Measurements from ENCODE around the gene PTPRM. TPM values are rescaled to one million over a fixed set of nuclear protein-coding genes. Genes with fewer than 3 reads are reported as not detected.

The PTPRM gene
- total RNA-seq, 1 experiment from 2014 or later: 6.2 TPM

DNA sequence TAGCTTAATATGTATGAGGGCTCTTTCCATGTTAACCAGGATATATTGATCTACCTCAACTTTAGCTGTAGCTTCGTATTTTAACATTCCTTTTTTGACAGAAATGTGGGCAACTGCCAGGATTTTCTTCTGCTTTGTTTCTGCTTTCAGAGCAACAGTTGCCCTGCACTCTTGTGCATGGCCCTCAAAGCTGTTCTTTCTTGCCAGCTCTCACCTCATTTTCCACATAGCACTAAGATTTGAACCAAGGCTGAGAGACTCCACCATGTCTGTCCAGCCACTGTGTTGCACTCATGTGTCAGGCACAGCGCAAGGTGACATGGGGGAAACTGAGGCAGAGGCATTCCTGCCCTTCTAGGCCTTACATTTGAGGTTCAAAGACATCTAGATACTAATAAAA lies 619.3 kb downstream of the PTPRM start:
- Histone ChIP-seq H3K4ac (ENCODE audit: low read depth, low read length) (no peak overlapping the region), H3K79me2 (ENCODE audit: insufficient read depth, low read length) (no peaks in the 10 kb centered on the region), H3K79me1 (ENCODE audit: insufficient read depth, low read depth, low read length, poor library complexity, severe bottlenecking) (no peaks in the 10 kb centered on the region), H2AK5ac (ENCODE audit: insufficient read length, low read length) (no peak overlapping the region), H3K27me3 (ENCODE audit: insufficient read depth, low read length) (no peaks in the 10 kb centered on the region), H2BK120ac (ENCODE audit: low read depth, low read length, poor library complexity, severe bottlenecking) (no peak overlapping the region), H4K8ac (replicated peaks; ENCODE audit: insufficient read length, low read depth, low read length) (no peak overlapping the region), H4K20me1 (ENCODE audit: control insufficient read depth, insufficient read depth, insufficient read length) (no peaks in the 10 kb centered on the region), H3K18ac (ENCODE audit: insufficient read length, low read depth, low read length) (no peak overlapping the region), H2AFZ (ENCODE audit: low read length) (no peak overlapping the region), H3K14ac (ENCODE audit: insufficient read depth, low read length) (no peak overlapping the region), H3T11ph (ENCODE audit: low read length) (no peak overlapping the region), H3K4me1 (ENCODE audit: insufficient read depth, low read length) (no peaks in the 10 kb centered on the region), H2BK15ac (ENCODE audit: low read depth, low read length) (no peak overlapping the region), H2BK12ac (ENCODE audit: insufficient read length, low read depth, low read length) (no peak overlapping the region), H3K23ac (ENCODE audit: insufficient read length, low read depth, low read length) (no peak overlapping the region), H3K23me2 (ENCODE audit: insufficient read length, low read depth, low read length, poor library complexity, severe bottlenecking) (no peaks in the 10 kb centered on the region), H3K56ac (ENCODE audit: insufficient read length, low read depth, low read length) (no peak overlapping the region), H2BK5ac (ENCODE audit: insufficient read length, low read length) (no peak overlapping the region), H3K9ac (ENCODE audit: extremely low read depth, insufficient read length, low read length) (no peak overlapping the region), H4K91ac (ENCODE audit: insufficient read length, low read depth, low read length) (no peak overlapping the region), H4K5ac (ENCODE audit: insufficient read length, low read depth, low read length) (no peak overlapping the region), H2BK20ac (ENCODE audit: low read depth, low read length, poor library complexity, severe bottlenecking) (no peak overlapping the region), H3K9me3 (ENCODE audit: control insufficient read depth, low read depth, low read length) (no peaks in the 10 kb centered on the region), H3K4me2 (ENCODE audit: insufficient read depth, insufficient read length, low read length) (no peak overlapping the region), H3K27ac (ENCODE audit: insufficient read length, low read depth, low read length) (no peak overlapping the region)
- DNase-seq: no peak
- Mint-ChIP-seq H3K36me3 (ENCODE audit: insufficient read depth in 1 of 3, low read depth in 3 of 3) (no peaks in the 10 kb centered on the region), H3K4me1 (no peaks in the 10 kb centered on the region), H3K9me3 (no peaks in the 10 kb centered on the region), H3K27me3 (ENCODE audit: low read depth) (no peaks in the 10 kb centered on the region; the same call in 1 of the 2 replicates), H3K27ac (no peak overlapping the region), H3K4me3 (no peak overlapping the region)
- TF ChIP-seq, protein P1, sequence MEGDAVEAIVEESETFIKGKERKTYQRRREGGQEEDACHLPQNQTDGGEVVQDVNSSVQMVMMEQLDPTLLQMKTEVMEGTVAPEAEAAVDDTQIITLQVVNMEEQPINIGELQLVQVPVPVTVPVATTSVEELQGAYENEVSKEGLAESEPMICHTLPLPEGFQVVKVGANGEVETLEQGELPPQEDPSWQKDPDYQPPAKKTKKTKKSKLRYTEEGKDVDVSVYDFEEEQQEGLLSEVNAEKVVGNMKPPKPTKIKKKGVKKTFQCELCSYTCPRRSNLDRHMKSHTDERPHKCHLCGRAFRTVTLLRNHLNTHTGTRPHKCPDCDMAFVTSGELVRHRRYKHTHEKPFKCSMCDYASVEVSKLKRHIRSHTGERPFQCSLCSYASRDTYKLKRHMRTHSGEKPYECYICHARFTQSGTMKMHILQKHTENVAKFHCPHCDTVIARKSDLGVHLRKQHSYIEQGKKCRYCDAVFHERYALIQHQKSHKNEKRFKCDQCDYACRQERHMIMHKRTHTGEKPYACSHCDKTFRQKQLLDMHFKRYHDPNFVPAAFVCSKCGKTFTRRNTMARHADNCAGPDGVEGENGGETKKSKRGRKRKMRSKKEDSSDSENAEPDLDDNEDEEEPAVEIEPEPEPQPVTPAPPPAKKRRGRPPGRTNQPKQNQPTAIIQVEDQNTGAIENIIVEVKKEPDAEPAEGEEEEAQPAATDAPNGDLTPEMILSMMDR (conservative IDR thresholded peaks at IDR 0.05): no peak
- no CpG with 5 or more reads among the region's 2 CpGs for WGBS (ENCODE audit: extremely low coverage, insufficient read length, low lambda C conversion rate)
